Neural crest cell (in vitro differentiated cells): ENCODE data around the gene OPN3. TPM values are rescaled to one million over a fixed set of nuclear protein-coding genes. Genes with fewer than 3 reads are reported as not detected.

Source experiments
- DNase-seq: peaks from one replicate; pipeline ENCODE4 v3.0.0; 2021; ENCODE audit warnings: low read depth, mixed read lengths, low spot score
- H3K27ac Mint-ChIP-seq: one replicate; pipeline ENCODE4 v1.8.0; 2021; ENCODE audit warnings: mild to moderate bottlenecking, mixed read lengths; ENCODE audit not compliant: unreplicated experiment
- H3K27me3 Mint-ChIP-seq: 2 replicates; pipeline ENCODE4 v1.8.0; 2021; ENCODE audit warnings: low read depth, mild to moderate bottlenecking, mixed read lengths
- H3K36me3 Mint-ChIP-seq: 2 replicates; pipeline ENCODE4 v1.8.0; 2021; ENCODE audit warnings: low read depth, mild to moderate bottlenecking, mixed read lengths
- H3K4me1 Mint-ChIP-seq: 2 replicates; pipeline ENCODE4 v1.8.0; 2021; ENCODE audit warnings: mixed read lengths
- H3K4me3 Mint-ChIP-seq: one replicate; pipeline ENCODE4 v1.8.0; 2021; ENCODE audit warnings: mild to moderate bottlenecking, mixed read lengths
- H3K9me3 Mint-ChIP-seq: 2 replicates; pipeline ENCODE4 v1.8.0; 2021; ENCODE audit warnings: mixed read lengths
- total RNA-seq: library from RNA; stranded (reverse); gene quantifications from 2 replicates; pipeline ENCODE4 v1.2.1, GENCODE V29; 2021
- TF ChIP-seq, protein P1 (sequence below): fragments of 200-600 bp; sonication (generic); conservative IDR thresholded peaks from 2 replicates; pipeline ENCODE4 v1.5.0; 2021; ENCODE audit warnings: antibody characterized with exemption, mild to moderate bottlenecking

OPN3 gene
- total RNA-seq, 1 donor from 2014 or later: 31.2 TPM

DNA sequence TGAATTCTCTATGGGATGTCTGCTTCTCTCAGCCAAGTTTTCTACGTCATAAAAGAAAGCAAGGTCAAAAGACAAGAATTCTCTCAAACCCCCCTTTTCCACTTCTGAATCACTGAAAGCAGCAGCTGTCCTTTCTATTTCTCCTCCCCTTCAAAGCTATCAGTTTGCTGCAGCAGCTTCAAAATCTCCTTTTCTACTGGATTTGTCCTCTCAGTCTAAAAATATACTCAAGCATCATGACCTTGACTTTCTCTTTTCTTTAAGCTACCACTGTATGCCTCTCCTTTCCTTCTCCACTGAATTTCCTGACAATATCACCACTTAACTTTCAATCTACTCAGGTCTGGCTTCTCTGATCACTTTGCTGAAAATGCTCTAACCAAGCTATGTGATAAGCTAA, 13.8 kb upstream of the OPN3 start:
- TF ChIP-seq, protein P1, sequence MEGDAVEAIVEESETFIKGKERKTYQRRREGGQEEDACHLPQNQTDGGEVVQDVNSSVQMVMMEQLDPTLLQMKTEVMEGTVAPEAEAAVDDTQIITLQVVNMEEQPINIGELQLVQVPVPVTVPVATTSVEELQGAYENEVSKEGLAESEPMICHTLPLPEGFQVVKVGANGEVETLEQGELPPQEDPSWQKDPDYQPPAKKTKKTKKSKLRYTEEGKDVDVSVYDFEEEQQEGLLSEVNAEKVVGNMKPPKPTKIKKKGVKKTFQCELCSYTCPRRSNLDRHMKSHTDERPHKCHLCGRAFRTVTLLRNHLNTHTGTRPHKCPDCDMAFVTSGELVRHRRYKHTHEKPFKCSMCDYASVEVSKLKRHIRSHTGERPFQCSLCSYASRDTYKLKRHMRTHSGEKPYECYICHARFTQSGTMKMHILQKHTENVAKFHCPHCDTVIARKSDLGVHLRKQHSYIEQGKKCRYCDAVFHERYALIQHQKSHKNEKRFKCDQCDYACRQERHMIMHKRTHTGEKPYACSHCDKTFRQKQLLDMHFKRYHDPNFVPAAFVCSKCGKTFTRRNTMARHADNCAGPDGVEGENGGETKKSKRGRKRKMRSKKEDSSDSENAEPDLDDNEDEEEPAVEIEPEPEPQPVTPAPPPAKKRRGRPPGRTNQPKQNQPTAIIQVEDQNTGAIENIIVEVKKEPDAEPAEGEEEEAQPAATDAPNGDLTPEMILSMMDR: no peak
- H3K9me3 Mint-ChIP-seq: peaks cover 2% of the 10 kb centered on the region
- no peak overlapping the region for H3K27ac Mint-ChIP-seq
- no peaks in the 10 kb centered on the region for H3K27me3 Mint-ChIP-seq
- no peak overlapping the region for H3K4me3 Mint-ChIP-seq
- H3K36me3 Mint-ChIP-seq: no peaks in the 10 kb centered on the region
- no peaks in the 10 kb centered on the region for H3K4me1 Mint-ChIP-seq
- no peak for DNase-seq

DNA sequence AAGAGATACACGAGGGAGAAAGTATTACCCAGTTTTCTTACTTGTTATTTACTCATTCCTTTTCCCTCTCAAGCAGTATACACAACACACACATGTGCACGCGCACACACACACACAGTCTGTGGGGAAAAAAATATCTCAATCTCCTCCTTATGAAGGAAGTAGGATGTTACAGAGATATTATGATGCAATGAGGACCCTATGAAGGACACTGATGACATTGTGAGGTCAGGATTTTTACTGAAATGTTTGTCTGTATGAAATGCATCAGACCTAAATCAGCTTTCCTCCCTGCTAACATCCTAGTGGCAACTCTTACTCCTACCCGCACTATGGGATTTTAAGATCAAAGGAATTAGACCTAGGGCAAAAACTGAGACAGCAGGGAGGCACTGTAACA, 11.8 kb upstream of the OPN3 start, which contains the start of gene WDR64:
WDR64 (plus strand) TSS at position 270 of the 400 bp plus-strand sequence. CDS start 204 bp downstream, outside the sequence.
- H3K9me3 Mint-ChIP-seq: peaks cover 2% of the 10 kb centered on the region
- DNase-seq: no peak
- H3K36me3 Mint-ChIP-seq: no peaks in the 10 kb centered on the region
- no peaks in the 10 kb centered on the region for H3K4me1 Mint-ChIP-seq
- no peaks in the 10 kb centered on the region for H3K27me3 Mint-ChIP-seq
- no peak within 1 kb of the TSS for H3K4me3 Mint-ChIP-seq
- TF ChIP-seq, protein P1: no peak
- H3K27ac Mint-ChIP-seq: no peak within 1 kb of the TSS

GRCh38 chr1:241648159-241648558, 8.0 kb upstream of the OPN3 start:
- peaks cover 2% of the 10 kb centered on the region for H3K9me3 Mint-ChIP-seq
- TF ChIP-seq, protein P1: no peak
- no peaks in the 10 kb centered on the region for H3K4me1 Mint-ChIP-seq
- no peak for DNase-seq
- no peaks in the 10 kb centered on the region for H3K27me3 Mint-ChIP-seq
- no peak overlapping the region for H3K27ac Mint-ChIP-seq
- H3K4me3 Mint-ChIP-seq: no peak overlapping the region
- H3K36me3 Mint-ChIP-seq: no peaks in the 10 kb centered on the region

- no peaks in the 10 kb centered on the region for H3K27me3 Mint-ChIP-seq
- no peak for DNase-seq
- TF ChIP-seq, protein P1: no peak
- no peak overlapping the region for H3K27ac Mint-ChIP-seq
- no peaks in the 10 kb centered on the region for H3K36me3 Mint-ChIP-seq
- no peaks in the 10 kb centered on the region for H3K9me3 Mint-ChIP-seq
- no peak overlapping the region for H3K4me3 Mint-ChIP-seq
- no peaks in the 10 kb centered on the region for H3K4me1 Mint-ChIP-seq
Measured at GRCh38 chr1:241647658-241648057, 7.5 kb upstream of the OPN3 start.

- DNase-seq: no peak
- TF ChIP-seq, protein P1: no peak
- no peak overlapping the region for H3K4me3 Mint-ChIP-seq
- H3K36me3 Mint-ChIP-seq: peaks cover 4% of the 10 kb centered on the region
- H3K27ac Mint-ChIP-seq: no peak overlapping the region
- H3K4me1 Mint-ChIP-seq: no peaks in the 10 kb centered on the region
- H3K27me3 Mint-ChIP-seq: no peaks in the 10 kb centered on the region
- H3K9me3 Mint-ChIP-seq: peaks cover 4% of the 10 kb centered on the region
Measured at GRCh38 chr1:241646201-241646600, 6.0 kb upstream of the OPN3 start.

DNA sequence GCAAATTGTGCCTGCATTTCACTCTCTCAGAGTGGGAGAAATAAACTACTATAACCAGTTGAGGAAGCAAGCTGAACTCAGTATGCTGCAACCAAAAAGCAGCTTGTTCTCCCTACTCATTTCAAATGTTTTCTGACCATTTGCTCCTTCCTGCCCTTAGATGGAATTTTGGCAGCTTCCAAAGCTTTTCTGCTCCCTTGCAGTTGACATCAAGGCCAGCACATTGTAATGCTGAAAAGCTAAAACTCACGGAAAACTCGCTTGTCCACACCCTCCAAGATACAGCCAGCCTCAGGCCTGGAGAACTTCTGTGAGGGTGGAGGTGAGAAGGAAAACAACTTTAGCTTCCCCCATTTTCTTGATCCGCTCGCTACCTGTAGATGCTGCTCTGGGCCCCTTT, 5.0 kb upstream of the OPN3 start:
- TF ChIP-seq, protein P1: no peak

More for the DNA sequence above, 5.0 kb upstream of the OPN3 start:
- no peaks in the 10 kb centered on the region for H3K27me3 Mint-ChIP-seq
- peaks cover 4% of the 10 kb centered on the region for H3K9me3 Mint-ChIP-seq
- peaks cover 6% of the 10 kb centered on the region for H3K36me3 Mint-ChIP-seq
- no peak for DNase-seq
- H3K27ac Mint-ChIP-seq: no peak overlapping the region
- H3K4me1 Mint-ChIP-seq: peaks cover 6% of the 10 kb centered on the region
- H3K4me3 Mint-ChIP-seq: peak overlapping the region; percentile 44
